ENCODE results near the gene CAMK2A. TPM values are rescaled to one million over a fixed set of nuclear protein-coding genes. Genes with fewer than 3 reads are reported as not detected.

CAMK2A gene
- total and polyA plus RNA-seq, 2 of the 4 experiments (the other 2 are of a cell fraction), result 0.18 to 0.19 TPM

DNA sequence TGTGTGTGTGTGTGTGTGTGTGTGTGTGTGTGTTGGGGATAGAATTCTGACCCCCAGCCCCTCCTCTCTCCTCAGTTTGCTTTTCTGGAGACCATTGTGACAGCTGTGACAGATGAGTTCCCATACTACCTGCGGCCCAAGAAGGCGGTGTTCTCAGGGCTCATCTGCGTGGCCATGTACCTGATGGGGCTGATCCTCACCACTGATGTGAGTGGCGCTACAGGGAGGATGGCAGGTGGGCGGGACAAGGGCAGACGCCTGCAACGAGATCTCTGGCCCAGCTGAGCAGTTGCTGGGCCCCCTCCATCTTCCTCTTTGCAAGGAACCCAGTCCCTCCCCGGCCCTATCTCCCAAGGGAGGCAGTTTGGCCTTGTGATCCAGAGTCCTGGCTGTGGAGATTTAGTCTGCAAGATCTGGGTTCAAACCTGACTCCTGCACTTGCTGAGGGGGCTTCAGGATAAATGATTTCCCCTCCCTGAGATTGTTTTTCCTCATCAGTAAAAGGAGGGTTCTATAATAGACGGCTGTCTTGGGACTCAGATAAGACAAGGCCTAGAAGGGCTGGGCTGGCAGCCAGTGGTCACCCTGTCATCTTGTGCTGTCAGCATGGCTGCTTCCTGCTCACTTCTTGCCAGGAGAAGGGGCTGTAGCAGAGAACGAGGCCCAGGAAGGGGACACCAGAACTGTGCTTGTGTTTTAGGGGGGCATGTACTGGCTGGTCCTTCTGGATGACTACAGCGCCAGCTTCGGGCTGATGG, 85.6 kb downstream of the CAMK2A start:
- peaks cover 7% of the 10 kb centered on the region for H3K4me1 ChIP-seq (ENCODE audit: control insufficient read depth, insufficient read depth, low read length)
- H3K4me2 ChIP-seq (ENCODE audit: low read depth, low read length), result no peak overlapping the region
- H3K27ac ChIP-seq (ENCODE audit: insufficient read depth, low read length), result no peak overlapping the region
- no TSS peak for BruUV-seq (replicated peaks)
- no peak overlapping the region for H4K5ac ChIP-seq (ENCODE audit: low read depth, low read length)
- no peak overlapping the region for H2BK5ac ChIP-seq (ENCODE audit: low read depth, low read length, poor library complexity, severe bottlenecking)
- H3K4ac ChIP-seq (ENCODE audit: low read depth, low read length), result no peak overlapping the region
- H2AK9ac ChIP-seq (replicated peaks; ENCODE audit: low read depth, low read length, poor library complexity), result no peak overlapping the region
- intact Hi-C loops (cut with micrococcal nuclease), result no loop called here
- in situ Hi-C loops (cut with MboI; ENCODE audit: low sequenced_read_pairs), result loop anchor here (25.0 kb wide), 1 partner anchor 567 kb away; no protein-coding TSS in a partner anchor
- no peak overlapping the region for H2BK120ac ChIP-seq (ENCODE audit: low read depth, low read length)
- no peak overlapping the region for H4K91ac ChIP-seq (ENCODE audit: insufficient read depth, low read depth, low read length)
- no peak overlapping the region for H2AFZ ChIP-seq (replicated peaks; ENCODE audit: low read length, poor library complexity)
- no peak overlapping the region for H3K18ac ChIP-seq (ENCODE audit: low read depth, low read length)
- ATAC-seq (ENCODE audit: low read depth) (no peak), DNase-seq (no peak)
- H2BK15ac ChIP-seq (ENCODE audit: low read depth, low read length), result no peak overlapping the region
- H3K9me3 ChIP-seq (ENCODE audit: control insufficient read depth, insufficient read depth, low read length), result peaks cover 2% of the 10 kb centered on the region; the same call in 1 of the 2 replicates
- H2BK20ac ChIP-seq (ENCODE audit: low read depth, low read length), result no peak overlapping the region
- no peak overlapping the region for H3K9ac ChIP-seq (ENCODE audit: low read depth, low read length)
- H4K20me1 ChIP-seq (ENCODE audit: insufficient read depth, low read length), result no peaks in the 10 kb centered on the region
- peaks cover 1% of the 10 kb centered on the region; the same call in 1 of the 2 replicates for H3K9me1 ChIP-seq (ENCODE audit: insufficient read depth, low read length)
- no peaks in the 10 kb centered on the region for H3K79me1 ChIP-seq (ENCODE audit: low read depth in 1 of 2, low read length in 2 of 2)
- H3K14ac ChIP-seq (replicated peaks; ENCODE audit: low read depth, low read length), result no peak overlapping the region
- no peak overlapping the region for H4K8ac ChIP-seq (ENCODE audit: low read depth in 2 of 2, low read length in 2 of 2)
- ChIA-PET CTCF (no interaction called here), POLR2A (ENCODE audit: unreplicated experiment) (no interaction called here)
- 71% methylated on average over 3 of the region's 12 CpGs; no CpG with 5 or more reads in 1 of the 2 experiments for WGBS, 2 experiments (ENCODE audit: extremely low coverage in 2 of 2, insufficient read length in 1 of 2)
- H2AK5ac ChIP-seq (ENCODE audit: low read depth, low read length), result no peak overlapping the region
- H3K27me3 ChIP-seq (ENCODE audit: control insufficient read depth, insufficient read depth, low read length), result peaks cover 17% of the 10 kb centered on the region
- no peaks in the 10 kb centered on the region for H3K36me3 ChIP-seq (ENCODE audit: control insufficient read depth, insufficient read depth, low read length)
- H3K4me3 ChIP-seq (ENCODE audit: insufficient read depth, low read depth, low read length), result no peak overlapping the region
- no peak overlapping the region for H3K56ac ChIP-seq (ENCODE audit: extremely low read depth, insufficient read depth, low read length)
- H3K23ac ChIP-seq (ENCODE audit: low read depth, low read length), result no peak overlapping the region
- dilution Hi-C loops (cut with HindIII; ENCODE audit: low sequenced_read_pairs, unreplicated experiment), result no loop called here
- no peak for TF ChIP-seq SMC3 (IDR thresholded peaks at IDR 0.05; ENCODE audit: low read depth, low read length)
- no peak for TF ChIP-seq RFX5 (IDR thresholded peaks at IDR 0.05; ENCODE audit: low read depth, low read length)
- TF ChIP-seq MAFK (IDR thresholded peaks at IDR 0.05; ENCODE audit: low read depth, low read length), result no peak
- no peak for TF ChIP-seq USF2 (IDR thresholded peaks at IDR 0.05; ENCODE audit: low read depth, low read length)

Measured in IMR-90 (cell line).